ENCODE data around the gene HNRNPAB.

- no peak for TF ChIP-seq CTCF (IDR thresholded peaks at IDR 0.05; ENCODE audit: low read length)
- no peak for TF ChIP-seq EZH2 (optimal IDR thresholded peaks at IDR 0.05; ENCODE audit: low read depth, low read length)
- TF ChIP-seq EZH2phosphoT487 (IDR thresholded peaks at IDR 0.05; ENCODE audit: low read length): no peak
These were observed 22.0 kb upstream of the HNRNPAB start for GRCh38 chr5:178182158-178182876.
